GM12875 (cell line): Measurements from ENCODE around the gene BLNK.

ENCODE experiments used
- H3K4me3 ChIP-seq: one replicate; pipeline ENCODE4 v1.5.1; 2011; ENCODE audit warnings: low read depth, low read length, control low read depth
- TF ChIP-seq, protein P1 (sequence below): IDR thresholded peaks from 2 replicates; pipeline ENCODE4 v1.5.1; 2011; ENCODE audit warnings: low read depth, mild to moderate bottlenecking, control low read depth, inconsistent platforms, low read length, moderate library complexity, borderline replicate concordance; ENCODE audit not compliant: insufficient read depth

The BLNK gene

GRCh38 chr10:96254976-96255375 is 16.4 kb downstream of the BLNK start:
- no peak overlapping the region for H3K4me3 ChIP-seq
- TF ChIP-seq, protein P1, sequence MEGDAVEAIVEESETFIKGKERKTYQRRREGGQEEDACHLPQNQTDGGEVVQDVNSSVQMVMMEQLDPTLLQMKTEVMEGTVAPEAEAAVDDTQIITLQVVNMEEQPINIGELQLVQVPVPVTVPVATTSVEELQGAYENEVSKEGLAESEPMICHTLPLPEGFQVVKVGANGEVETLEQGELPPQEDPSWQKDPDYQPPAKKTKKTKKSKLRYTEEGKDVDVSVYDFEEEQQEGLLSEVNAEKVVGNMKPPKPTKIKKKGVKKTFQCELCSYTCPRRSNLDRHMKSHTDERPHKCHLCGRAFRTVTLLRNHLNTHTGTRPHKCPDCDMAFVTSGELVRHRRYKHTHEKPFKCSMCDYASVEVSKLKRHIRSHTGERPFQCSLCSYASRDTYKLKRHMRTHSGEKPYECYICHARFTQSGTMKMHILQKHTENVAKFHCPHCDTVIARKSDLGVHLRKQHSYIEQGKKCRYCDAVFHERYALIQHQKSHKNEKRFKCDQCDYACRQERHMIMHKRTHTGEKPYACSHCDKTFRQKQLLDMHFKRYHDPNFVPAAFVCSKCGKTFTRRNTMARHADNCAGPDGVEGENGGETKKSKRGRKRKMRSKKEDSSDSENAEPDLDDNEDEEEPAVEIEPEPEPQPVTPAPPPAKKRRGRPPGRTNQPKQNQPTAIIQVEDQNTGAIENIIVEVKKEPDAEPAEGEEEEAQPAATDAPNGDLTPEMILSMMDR = no peak

DNA sequence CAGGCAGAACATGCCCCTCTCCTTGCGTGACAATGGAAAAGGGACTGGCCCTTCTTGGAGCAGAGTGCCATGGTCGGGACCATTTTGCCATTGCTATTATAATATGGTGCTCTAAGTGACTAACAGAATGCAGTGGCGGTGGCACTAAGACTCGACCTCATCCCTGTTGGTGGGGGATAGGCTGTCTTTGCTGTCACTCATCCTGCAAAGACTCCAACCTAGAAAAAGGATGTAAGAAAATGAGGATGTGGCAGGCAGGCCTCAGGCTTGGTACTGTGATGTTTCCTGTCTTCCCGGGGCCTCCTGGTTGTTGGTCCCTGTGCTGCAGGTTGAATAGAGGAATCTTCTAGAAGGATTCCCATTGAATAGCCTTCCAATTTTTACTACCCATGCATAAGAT is 18.6 kb downstream of the BLNK start:
- TF ChIP-seq, protein P1 = no peak
- no peak overlapping the region for H3K4me3 ChIP-seq

DNA sequence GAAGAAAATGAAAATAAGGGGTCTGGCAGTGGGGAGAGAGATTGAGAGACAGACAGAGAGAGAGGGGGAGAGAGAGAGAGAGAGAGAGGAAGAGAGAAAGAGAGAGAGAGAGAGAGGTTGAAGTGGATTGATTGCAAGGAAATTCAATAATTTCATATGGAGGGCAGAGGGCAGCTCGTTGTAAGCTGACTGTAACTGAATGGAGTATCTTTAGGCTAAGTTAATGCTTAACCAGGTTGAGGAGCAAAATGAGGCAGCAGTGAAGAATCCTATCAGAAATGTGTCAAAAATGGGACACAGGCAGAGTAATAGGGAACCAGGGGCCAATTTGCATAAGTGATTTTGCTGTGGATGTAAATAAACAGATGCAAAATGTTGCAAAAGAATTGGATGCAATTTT is 21.0 kb downstream of the BLNK start:
- TF ChIP-seq, protein P1 = no peak

GRCh38 chr10:96249264-96249663 is 22.1 kb downstream of the BLNK start:
- no peak overlapping the region for H3K4me3 ChIP-seq
- TF ChIP-seq, protein P1 = no peak

More for the DNA sequence above, 21.0 kb downstream of the BLNK start:
- H3K4me3 ChIP-seq = no peak overlapping the region

GRCh38 chr10:96244354-96244753 is 27.0 kb downstream of the BLNK start:
- H3K4me3 ChIP-seq = peak overlapping the region; percentile 6
- TF ChIP-seq, protein P1 = no peak

DNA sequence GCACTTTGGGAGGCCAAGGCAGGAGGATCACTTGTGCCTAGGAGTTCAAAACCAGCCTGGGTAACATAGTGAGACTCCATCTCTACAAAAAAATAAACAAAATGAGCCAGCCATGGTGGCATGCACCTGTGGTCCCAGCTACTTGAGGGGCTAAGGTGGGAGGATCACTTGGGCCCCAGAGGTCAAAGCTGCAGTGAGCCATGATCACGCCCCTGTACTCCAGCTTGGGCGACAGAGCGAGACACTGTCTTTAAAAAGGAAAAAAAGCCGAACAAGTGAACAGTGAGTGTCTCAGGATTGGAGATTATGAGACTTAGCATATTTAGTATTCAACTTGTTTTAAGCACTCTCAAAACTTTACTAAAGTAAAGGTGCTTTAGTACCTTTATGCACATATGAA is 28.1 kb downstream of the BLNK start:
- TF ChIP-seq, protein P1 = no peak

GRCh38 chr10:96242822-96243221 is 28.5 kb downstream of the BLNK start:
- TF ChIP-seq, protein P1 = no peak
- H3K4me3 ChIP-seq = no peak overlapping the region

More for the DNA sequence above, 28.1 kb downstream of the BLNK start:
- H3K4me3 ChIP-seq = no peak overlapping the region
